ENCODE measurements around the gene RTL1. TPM values are rescaled to one million over a fixed set of nuclear protein-coding genes. Genes with fewer than 3 reads are reported as not detected.

Gene RTL1
- total and polyA plus RNA-seq, 2 of the 13 experiments (the other 11 are each of a cell fraction or from before 2014, with no cell fraction given): not detected

- TF ChIP-seq ZNF142 (CRISPR knock-in tag; IDR thresholded peaks at IDR 0.05) (no peak), ZNF275 (CRISPR knock-in tag; IDR thresholded peaks at IDR 0.05; ENCODE audit: borderline replicate concordance) (no peak), ZNF281 (CRISPR knock-in tag; IDR thresholded peaks at IDR 0.05; ENCODE audit: borderline replicate concordance) (no peak), FLYWCH1 (CRISPR knock-in tag; IDR thresholded peaks at IDR 0.05) (no peak), ZNF746 (CRISPR knock-in tag; IDR thresholded peaks at IDR 0.05) (no peak), ADNP (CRISPR knock-in tag; IDR thresholded peaks at IDR 0.05) (no peak), ZNF576 (CRISPR knock-in tag; IDR thresholded peaks at IDR 0.05) (no peak), HOXA7 (CRISPR knock-in tag; IDR thresholded peaks at IDR 0.05) (no peak), ZNF768 (CRISPR knock-in tag; IDR thresholded peaks at IDR 0.05) (peak; percentile 62; the same call in 1 of the 2 replicates), ZFP37 (CRISPR knock-in tag; IDR thresholded peaks at IDR 0.05; ENCODE audit: borderline replicate concordance) (no peak), ZNF350 (CRISPR knock-in tag; IDR thresholded peaks at IDR 0.05; ENCODE audit: borderline replicate concordance, low read depth) (peak; percentile 21; the same call in 1 of the 2 replicates), ZNF441 (CRISPR knock-in tag; IDR thresholded peaks at IDR 0.05; ENCODE audit: borderline replicate concordance) (no peak), ARID3A (IDR thresholded peaks at IDR 0.05; ENCODE audit: low read depth, low read length) (no peak), CEBPG (CRISPR knock-in tag; IDR thresholded peaks at IDR 0.05) (no peak), ZNF7 (CRISPR knock-in tag; IDR thresholded peaks at IDR 0.05) (no peak), ZNF501 (CRISPR knock-in tag; IDR thresholded peaks at IDR 0.05) (no peak), SRSF1 (optimal IDR thresholded peaks at IDR 0.05; ENCODE audit: low read depth, low read length) (no peak)
Measured at GRCh38 chr14:100850841-100851585, 52.5 kb downstream of the RTL1 start (continued).
